K562 (cell line): ENCODE measurements around the gene HLA-E. TPM values are rescaled to one million over a fixed set of nuclear protein-coding genes. Genes with fewer than 3 reads are reported as not detected.

ENCODE experiments used
- CBX8 ChIP-seq: fragments of 200-600 bp; sonication (generic); IDR thresholded peaks from 2 replicates; pipeline ENCODE4 v1.6.1; 2012; ENCODE audit warnings: borderline replicate concordance, mixed run types, low read depth, mild to moderate bottlenecking, moderate library complexity, mixed read lengths, low read length, control low read depth, inconsistent platforms; ENCODE audit not compliant: poor library complexity, severe bottlenecking; ENCODE audit errors: extremely low read depth
- CCAR2 ChIP-seq: fragments of 200-400 bp; formaldehyde crosslinking; IDR thresholded peaks from 2 replicates; pipeline ENCODE4 v1.6.1; 2017; ENCODE audit warnings: mild to moderate bottlenecking, low read depth, low read length
- EP300 ChIP-seq: IDR thresholded peaks from 2 replicates; pipeline ENCODE4 v1.6.1; 2012; ENCODE audit warnings: low read length, improper control_type of control experiment
- EZH2 ChIP-seq: IDR thresholded peaks from 2 replicates; pipeline ENCODE4 v1.6.1; 2012; ENCODE audit warnings: low read depth, mild to moderate bottlenecking, inconsistent platforms, low read length, borderline replicate concordance
- FOSL1 ChIP-seq: fragments of 200-800 bp; sonication (Bioruptor generic); conservative IDR thresholded peaks from 2 replicates; pipeline ENCODE4 v1.6.1; 2016; ENCODE audit warnings: missing genetic modification characterization, missing compliant biosample characterization
- NCOA1 ChIP-seq: fragments of 450-650 bp; IDR thresholded peaks from 2 replicates; pipeline ENCODE4 v1.6.1; 2016; ENCODE audit warnings: low read depth
- NEUROD1 ChIP-seq: fragments of 150-350 bp; IDR thresholded peaks from 2 replicates; pipeline ENCODE4 v1.6.1; 2014; ENCODE audit warnings: borderline replicate concordance, low read length, low read depth; ENCODE audit not compliant: partially characterized antibody
- NFATC3 ChIP-seq: fragments of 450-650 bp; IDR thresholded peaks from 2 replicates; pipeline ENCODE4 v1.6.1; 2017; ENCODE audit warnings: mild to moderate bottlenecking
- POLR2AphosphoS5 ChIP-seq: IDR thresholded peaks from 2 replicates; pipeline ENCODE4 v1.6.1; 2011; ENCODE audit warnings: mild to moderate bottlenecking, low read depth, low read length, moderate library complexity; ENCODE audit not compliant: control insufficient read depth, insufficient read depth
- ZNF354B ChIP-seq: fragments of 250-450 bp; sonication (Bioruptor Pico); IDR thresholded peaks from 2 replicates; pipeline ENCODE4 v1.4.0; 2020
- ZNF699 ChIP-seq: fragments of 250-450 bp; sonication (Bioruptor Pico); IDR thresholded peaks from 2 replicates; pipeline ENCODE4 v1.8.0; 2021; ENCODE audit warnings: mild to moderate bottlenecking, moderate library complexity; ENCODE audit not compliant: insufficient replicate concordance
- polyA plus RNA-seq, 8 experiments: library from polyadenylated mRNA; depleted of rRNA in 4 of 8; stranded (reverse) in 5 of 8; unstranded in 3 of 8; fragments of >200 nt; fragmentation: Nextera tagmentation in 2 of 8; fragmentation: Illumina TruSeq in 1 of 8; extraction: Ambion mirVana in 2 of 8; extraction: Trizol in 1 of 8; gene quantifications; 2 replicates each; pipeline versions ENCODE4 v1.2.1 to v1.2.3, GENCODE V29; 2011 to 2014; ENCODE audit warnings: inconsistent platforms in 1 of 8, missing spikeins in 1 of 8
- total RNA-seq, 7 experiments: library from RNA; depleted of rRNA in 6 of 7; stranded (reverse); fragments of >200 nt in 6 of 7; fragmentation: Illumina TruSeq in 2 of 7; extraction: Trizol in 2 of 7; gene quantifications; 2 replicates each; pipeline versions ENCODE4 v1.2.1 to v1.2.3, GENCODE V29; 2011 to 2021; ENCODE audit warnings: low replicate concordance in 1 of 7
- TF ChIP-seq, protein P1 (sequence below): fragments of 250-450 bp; sonication (Bioruptor Pico); IDR thresholded peaks from 2 replicates; pipeline ENCODE4 v1.8.0; 2022; ENCODE audit warnings: inconsistent platforms, mild to moderate bottlenecking, moderate library complexity, borderline replicate concordance
- TF ChIP-seq, protein P2 (sequence below), 2 experiments: IDR thresholded peaks; 2 replicates each; pipeline ENCODE4 v1.6.1; 2012; ENCODE audit warnings: improper control_type of control experiment in 2 of 2, low read depth in 2 of 2, low read length in 2 of 2, borderline replicate concordance in 1 of 2
- TF ChIP-seq, protein P3 (sequence below): fragments of 450-650 bp; formaldehyde crosslinking; IDR thresholded peaks from 2 replicates; pipeline ENCODE4 v1.4.0; 2020; ENCODE audit warnings: mild to moderate bottlenecking, moderate library complexity
- TF ChIP-seq, protein P4 (sequence below), 2 experiments: IDR thresholded peaks; 2 replicates each; pipeline ENCODE4 v1.6.1; 2011; ENCODE audit warnings: borderline replicate concordance in 1 of 2, control low read depth in 1 of 2, low read depth in 1 of 2, low read length in 1 of 2, mild to moderate bottlenecking in 1 of 2, mixed read lengths in 1 of 2, moderate library complexity in 1 of 2; ENCODE audit not compliant: insufficient read depth in 1 of 2, insufficient read length in 1 of 2, poor library complexity in 1 of 2, severe bottlenecking in 1 of 2; ENCODE audit errors: extremely low read depth in 1 of 2
- TF ChIP-seq, protein P5 (sequence below): sonication (generic); formaldehyde crosslinking; IDR thresholded peaks from 2 replicates; pipeline ENCODE4 v1.5.0; 2020; ENCODE audit warnings: missing genetic modification reagents

Gene HLA-E
- total and polyA plus RNA-seq, 9 of the 15 experiments (the other 6 are each of a cell fraction or from before 2014, with no cell fraction given) = 3.2 to 39.9 (median 26.8) TPM

DNA sequence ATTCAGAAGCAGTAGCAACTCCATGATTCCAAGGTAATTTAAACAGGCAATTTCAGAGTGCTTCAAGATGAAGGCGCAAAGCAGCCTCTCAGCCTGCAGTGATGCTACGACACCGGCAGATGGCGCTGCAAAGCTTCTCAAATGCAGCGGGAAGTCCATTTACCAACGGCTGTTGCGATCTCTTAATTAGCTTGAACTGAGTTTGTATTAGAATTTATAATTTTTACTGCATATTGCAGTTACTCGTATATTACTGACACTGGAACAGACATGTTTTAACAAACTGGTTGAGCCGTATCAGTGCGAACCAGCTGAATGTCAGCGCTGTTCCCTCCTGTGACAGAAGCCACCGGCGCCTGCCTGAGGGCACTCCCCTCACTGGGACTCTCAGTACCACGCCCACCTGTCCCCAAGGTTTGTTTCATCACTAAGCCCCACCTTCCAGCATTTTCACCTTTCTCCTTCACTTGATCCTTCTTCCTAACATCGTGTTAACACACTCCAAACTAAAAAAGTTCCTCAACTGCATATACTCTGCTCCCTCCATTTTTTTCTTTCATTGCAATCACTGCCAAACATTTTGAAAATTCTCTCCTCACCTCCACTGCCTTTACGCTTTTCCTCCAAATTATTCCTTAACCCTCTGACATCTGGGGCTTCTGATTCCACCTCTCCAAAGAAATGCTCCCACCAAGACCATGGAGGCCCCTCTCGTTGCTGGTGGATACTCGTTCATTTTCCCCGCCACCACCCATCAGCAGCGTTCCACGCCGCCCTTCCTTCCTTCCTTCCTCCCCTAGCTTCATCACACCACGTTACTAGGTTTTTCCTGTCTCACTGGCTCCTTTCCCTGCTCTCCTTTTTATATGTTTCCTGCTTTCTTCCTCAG, 52.5 kb downstream of the HLA-E start (continued):
- TF ChIP-seq, protein P1, sequence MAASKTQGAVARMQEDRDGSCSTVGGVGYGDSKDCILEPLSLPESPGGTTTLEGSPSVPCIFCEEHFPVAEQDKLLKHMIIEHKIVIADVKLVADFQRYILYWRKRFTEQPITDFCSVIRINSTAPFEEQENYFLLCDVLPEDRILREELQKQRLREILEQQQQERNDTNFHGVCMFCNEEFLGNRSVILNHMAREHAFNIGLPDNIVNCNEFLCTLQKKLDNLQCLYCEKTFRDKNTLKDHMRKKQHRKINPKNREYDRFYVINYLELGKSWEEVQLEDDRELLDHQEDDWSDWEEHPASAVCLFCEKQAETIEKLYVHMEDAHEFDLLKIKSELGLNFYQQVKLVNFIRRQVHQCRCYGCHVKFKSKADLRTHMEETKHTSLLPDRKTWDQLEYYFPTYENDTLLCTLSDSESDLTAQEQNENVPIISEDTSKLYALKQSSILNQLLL (CRISPR knock-in tag) = no peak
- TF ChIP-seq POLR2AphosphoS5 = no peak
- TF ChIP-seq NFATC3 = no peak
- TF ChIP-seq, protein P2, sequence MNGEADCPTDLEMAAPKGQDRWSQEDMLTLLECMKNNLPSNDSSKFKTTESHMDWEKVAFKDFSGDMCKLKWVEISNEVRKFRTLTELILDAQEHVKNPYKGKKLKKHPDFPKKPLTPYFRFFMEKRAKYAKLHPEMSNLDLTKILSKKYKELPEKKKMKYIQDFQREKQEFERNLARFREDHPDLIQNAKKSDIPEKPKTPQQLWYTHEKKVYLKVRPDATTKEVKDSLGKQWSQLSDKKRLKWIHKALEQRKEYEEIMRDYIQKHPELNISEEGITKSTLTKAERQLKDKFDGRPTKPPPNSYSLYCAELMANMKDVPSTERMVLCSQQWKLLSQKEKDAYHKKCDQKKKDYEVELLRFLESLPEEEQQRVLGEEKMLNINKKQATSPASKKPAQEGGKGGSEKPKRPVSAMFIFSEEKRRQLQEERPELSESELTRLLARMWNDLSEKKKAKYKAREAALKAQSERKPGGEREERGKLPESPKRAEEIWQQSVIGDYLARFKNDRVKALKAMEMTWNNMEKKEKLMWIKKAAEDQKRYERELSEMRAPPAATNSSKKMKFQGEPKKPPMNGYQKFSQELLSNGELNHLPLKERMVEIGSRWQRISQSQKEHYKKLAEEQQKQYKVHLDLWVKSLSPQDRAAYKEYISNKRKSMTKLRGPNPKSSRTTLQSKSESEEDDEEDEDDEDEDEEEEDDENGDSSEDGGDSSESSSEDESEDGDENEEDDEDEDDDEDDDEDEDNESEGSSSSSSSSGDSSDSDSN (IDR thresholded peaks at IDR 0.05; ENCODE audit: borderline replicate concordance in 1 of 2, low read depth in 2 of 2, low read length in 2 of 2) = no peak
- no peak for TF ChIP-seq NEUROD1
- TF ChIP-seq, protein P3, sequence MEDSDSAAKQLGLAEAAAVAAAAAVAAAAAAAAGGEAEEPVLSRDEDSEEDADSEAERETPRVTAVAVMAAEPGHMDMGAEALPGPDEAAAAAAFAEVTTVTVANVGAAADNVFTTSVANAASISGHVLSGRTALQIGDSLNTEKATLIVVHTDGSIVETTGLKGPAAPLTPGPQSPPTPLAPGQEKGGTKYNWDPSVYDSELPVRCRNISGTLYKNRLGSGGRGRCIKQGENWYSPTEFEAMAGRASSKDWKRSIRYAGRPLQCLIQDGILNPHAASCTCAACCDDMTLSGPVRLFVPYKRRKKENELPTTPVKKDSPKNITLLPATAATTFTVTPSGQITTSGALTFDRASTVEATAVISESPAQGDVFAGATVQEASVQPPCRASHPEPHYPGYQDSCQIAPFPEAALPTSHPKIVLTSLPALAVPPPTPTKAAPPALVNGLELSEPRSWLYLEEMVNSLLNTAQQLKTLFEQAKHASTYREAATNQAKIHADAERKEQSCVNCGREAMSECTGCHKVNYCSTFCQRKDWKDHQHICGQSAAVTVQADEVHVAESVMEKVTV (CRISPR knock-in tag) = peak; percentile 81
- no peak for TF ChIP-seq CCAR2
- TF ChIP-seq EZH2 = no peak
- no peak for TF ChIP-seq ZNF699 (CRISPR knock-in tag)
- no peak for TF ChIP-seq NCOA1
- no peak for TF ChIP-seq ZNF354B
- TF ChIP-seq, protein P4, sequence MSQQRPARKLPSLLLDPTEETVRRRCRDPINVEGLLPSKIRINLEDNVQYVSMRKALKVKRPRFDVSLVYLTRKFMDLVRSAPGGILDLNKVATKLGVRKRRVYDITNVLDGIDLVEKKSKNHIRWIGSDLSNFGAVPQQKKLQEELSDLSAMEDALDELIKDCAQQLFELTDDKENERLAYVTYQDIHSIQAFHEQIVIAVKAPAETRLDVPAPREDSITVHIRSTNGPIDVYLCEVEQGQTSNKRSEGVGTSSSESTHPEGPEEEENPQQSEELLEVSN (IDR thresholded peaks at IDR 0.05; ENCODE audit: borderline replicate concordance in 1 of 2, extremely low read depth in 1 of 2, insufficient read depth in 1 of 2, insufficient read length in 1 of 2, low read depth in 1 of 2, low read length in 1 of 2, poor library complexity in 1 of 2, severe bottlenecking in 1 of 2) = peak in 1 of 2 experiments; percentile 40
- TF ChIP-seq, protein P5, sequence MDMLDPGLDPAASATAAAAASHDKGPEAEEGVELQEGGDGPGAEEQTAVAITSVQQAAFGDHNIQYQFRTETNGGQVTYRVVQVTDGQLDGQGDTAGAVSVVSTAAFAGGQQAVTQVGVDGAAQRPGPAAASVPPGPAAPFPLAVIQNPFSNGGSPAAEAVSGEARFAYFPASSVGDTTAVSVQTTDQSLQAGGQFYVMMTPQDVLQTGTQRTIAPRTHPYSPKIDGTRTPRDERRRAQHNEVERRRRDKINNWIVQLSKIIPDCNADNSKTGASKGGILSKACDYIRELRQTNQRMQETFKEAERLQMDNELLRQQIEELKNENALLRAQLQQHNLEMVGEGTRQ (CRISPR knock-in tag) = no peak
- TF ChIP-seq EP300 = no peak
- TF ChIP-seq FOSL1 (tag) = 0 out of 2 replicates have a peak, but pooled peaks have one; percentile 32
- no peak for TF ChIP-seq CBX8
